Upper lobe of left lung (tissue), 6 donors: ENCODE measurements around the gene ANGPT4. TPM values are rescaled to one million over a fixed set of nuclear protein-coding genes. Genes with fewer than 3 reads are reported as not detected.

Experiments used
- ATAC-seq, 2 donors: fragments of 200-7000 bp; cut with Tn5 transposase; one replicate each; pipeline ENCODE4 v1.9.1; 2022; ENCODE audit warnings: mild to moderate bottlenecking in 2 of 2, moderate library complexity in 2 of 2; ENCODE audit not compliant: low FRiP score in 2 of 2
- DNase-seq, 2 donors: peaks; one replicate each; pipeline ENCODE4 v3.0.0-alpha.2; 2019 to 2020
- H3K27ac ChIP-seq, 4 donors: fragments of 200-600 bp; sonication (generic); one replicate each; pipeline ENCODE4 v1.5.1; 2016 to 2019
- H3K27me3 ChIP-seq, 4 donors: fragments of 200-600 bp; sonication (generic); one replicate each; pipeline ENCODE4 v1.5.1; 2017 to 2019
- H3K36me3 ChIP-seq, 4 donors: fragments of 200-600 bp; sonication (generic); one replicate each; pipeline ENCODE4 v1.5.1; 2016 to 2019
- H3K4me1 ChIP-seq, 4 donors: fragments of 200-600 bp; sonication (generic); one replicate each; pipeline ENCODE4 v1.5.1; 2018 to 2019
- H3K4me3 ChIP-seq, 4 donors: fragments of 200-600 bp; sonication (generic); one replicate each; pipeline ENCODE4 v1.5.1; 2017 to 2019; ENCODE audit warnings: mild to moderate bottlenecking in 2 of 4, moderate library complexity in 1 of 4
- H3K9me3 ChIP-seq, 4 donors: fragments of 200-600 bp; sonication (generic); one replicate each; pipeline ENCODE4 v1.5.1; 2018 to 2019
- CTCF ChIP-seq, 6 experiments: fragments of 450-650 bp in 4 of 6; fragments of 200-600 bp in 2 of 6; sonication (generic) in 2 of 6; IDR thresholded peaks; one replicate each; pipeline ENCODE4 v1.5.1; 2016 to 2019; ENCODE audit warnings: antibody characterized with exemption in 6 of 6
- EP300 ChIP-seq, 4 donors: sonication (generic); formaldehyde crosslinking; IDR thresholded peaks; one replicate each; pipeline ENCODE4 v1.5.1; 2017; ENCODE audit warnings: antibody characterized with exemption in 4 of 4, control low read depth in 2 of 4
- POLR2A ChIP-seq, 4 donors: fragments of 450-650 bp; IDR thresholded peaks; one replicate each; pipeline ENCODE4 v1.5.1; 2016 to 2017; ENCODE audit warnings: antibody characterized with exemption in 4 of 4, mild to moderate bottlenecking in 2 of 4
- POLR2AphosphoS5 ChIP-seq, 2 donors: sonication (generic); formaldehyde crosslinking; IDR thresholded peaks; one replicate each; pipeline ENCODE4 v1.5.1; 2017; ENCODE audit warnings: antibody characterized with exemption in 2 of 2
- WGBS, 2 donors: methylation state at CpG; one replicate each; pipeline ENCODE4 v1.1.5; 2017 to 2018; 5-methylcytosine and 5-hydroxymethylcytosine counted together
- total RNA-seq, 6 donors: library from RNA; depleted of rRNA in 4 of 6; stranded (reverse); fragments of >200 nt in 4 of 6; gene quantifications; one replicate each; pipeline versions ENCODE4 v1.1.0 to v1.2.1, GENCODE V29; 2016 to 2021
- donor health status: DM: no; HTN: no; CAD: no; lungs with moderate emphysema.
- donor health status: DM: no; HTN: yes; CAD: no; lungs with severe emphysema.

The ANGPT4 gene
- total RNA-seq, 6 donors from 2014 or later = 0.39 to 3.0 (median 1.4) TPM

- Histone ChIP-seq H3K36me3 (no peaks in the 10 kb centered on the region), H3K4me1 (peaks cover 0 to 8% (median 3%) of the 10 kb centered on the region in 4 donors), H3K4me3 (no peak overlapping the region), H3K9me3 (no peaks in the 10 kb centered on the region), H3K27me3 (peaks cover 0 to 2% (median 0%) of the 10 kb centered on the region in 4 donors), H3K27ac (no peak overlapping the region)
- 68 to 80% methylated on average over 3 to 10 of the region's 10 CpGs for WGBS, 2 donors
- no peak for ATAC-seq
- DNase-seq = no peak
- TF ChIP-seq CTCF (IDR thresholded peaks at IDR 0.05) (no peak), POLR2A (IDR thresholded peaks at IDR 0.05) (no peak), POLR2AphosphoS5 (IDR thresholded peaks at IDR 0.05) (no peak), EP300 (IDR thresholded peaks at IDR 0.05) (no peak)
Observed at GRCh38 chr20:889932-890463, 26.1 kb downstream of the ANGPT4 start.

- Histone ChIP-seq H3K4me1 (peaks cover 0 to 11% (median 3%) of the 10 kb centered on the region in 4 donors), H3K4me3 (no peak overlapping the region), H3K36me3 (no peaks in the 10 kb centered on the region), H3K9me3 (no peaks in the 10 kb centered on the region), H3K27ac (no peak overlapping the region), H3K27me3 (peaks cover 0 to 5% (median 0%) of the 10 kb centered on the region in 4 donors)
- ATAC-seq (no peak), DNase-seq (no peak)
- TF ChIP-seq CTCF (IDR thresholded peaks at IDR 0.05) (no peak), POLR2AphosphoS5 (IDR thresholded peaks at IDR 0.05) (no peak), POLR2A (IDR thresholded peaks at IDR 0.05) (no peak), EP300 (IDR thresholded peaks at IDR 0.05) (no peak)
- WGBS, 2 donors = 64 to 66% methylated on average over 5 of the region's 5 CpGs
Observed at GRCh38 chr20:889106-889505, 27.0 kb downstream of the ANGPT4 start.

GRCh38 chr20:888057-888456 lies 28.1 kb downstream of the ANGPT4 start:
- Histone ChIP-seq H3K36me3 (no peaks in the 10 kb centered on the region), H3K27me3 (peaks cover 0 to 5% (median 0%) of the 10 kb centered on the region in 4 donors), H3K4me3 (no peak overlapping the region), H3K9me3 (no peaks in the 10 kb centered on the region), H3K4me1 (peaks cover 0 to 11% (median 3%) of the 10 kb centered on the region in 4 donors), H3K27ac (no peak overlapping the region)
- WGBS, 2 donors = 69 to 94% methylated on average over 2 of the region's 2 CpGs
- no peak for TF ChIP-seq POLR2A (IDR thresholded peaks at IDR 0.05)
- no peak for TF ChIP-seq EP300 (IDR thresholded peaks at IDR 0.05)
- no peak for TF ChIP-seq POLR2AphosphoS5 (IDR thresholded peaks at IDR 0.05)
- TF ChIP-seq CTCF (IDR thresholded peaks at IDR 0.05) = no peak
- ATAC-seq = no peak
- no peak for DNase-seq

- H3K4me3 ChIP-seq = no peak overlapping the region
- ATAC-seq = no peak
- no peak overlapping the region for H3K27ac ChIP-seq
- H3K36me3 ChIP-seq = no peaks in the 10 kb centered on the region
- 86 to 98% methylated on average over 2 of the region's 2 CpGs for WGBS, 2 donors
- no peaks in the 10 kb centered on the region for H3K9me3 ChIP-seq
- peaks cover 0 to 11% (median 3%) of the 10 kb centered on the region in 4 donors for H3K4me1 ChIP-seq
- TF ChIP-seq POLR2A (IDR thresholded peaks at IDR 0.05) = no peak
- no peak for TF ChIP-seq POLR2AphosphoS5 (IDR thresholded peaks at IDR 0.05)
- no peak for TF ChIP-seq EP300 (IDR thresholded peaks at IDR 0.05)
- no peak for TF ChIP-seq CTCF (IDR thresholded peaks at IDR 0.05)
- no peak for DNase-seq
- H3K27me3 ChIP-seq = peaks cover 0 to 5% (median 0%) of the 10 kb centered on the region in 4 donors
Observed at GRCh38 chr20:887137-887536, 29.0 kb downstream of the ANGPT4 start.
